ENCODE measurements around the gene PLA2G4E. TPM values are rescaled to one million over a fixed set of nuclear protein-coding genes. Genes with fewer than 3 reads are reported as not detected.

Gene PLA2G4E
- total RNA-seq, 1 donor from 2014 or later: not detected

DNA sequence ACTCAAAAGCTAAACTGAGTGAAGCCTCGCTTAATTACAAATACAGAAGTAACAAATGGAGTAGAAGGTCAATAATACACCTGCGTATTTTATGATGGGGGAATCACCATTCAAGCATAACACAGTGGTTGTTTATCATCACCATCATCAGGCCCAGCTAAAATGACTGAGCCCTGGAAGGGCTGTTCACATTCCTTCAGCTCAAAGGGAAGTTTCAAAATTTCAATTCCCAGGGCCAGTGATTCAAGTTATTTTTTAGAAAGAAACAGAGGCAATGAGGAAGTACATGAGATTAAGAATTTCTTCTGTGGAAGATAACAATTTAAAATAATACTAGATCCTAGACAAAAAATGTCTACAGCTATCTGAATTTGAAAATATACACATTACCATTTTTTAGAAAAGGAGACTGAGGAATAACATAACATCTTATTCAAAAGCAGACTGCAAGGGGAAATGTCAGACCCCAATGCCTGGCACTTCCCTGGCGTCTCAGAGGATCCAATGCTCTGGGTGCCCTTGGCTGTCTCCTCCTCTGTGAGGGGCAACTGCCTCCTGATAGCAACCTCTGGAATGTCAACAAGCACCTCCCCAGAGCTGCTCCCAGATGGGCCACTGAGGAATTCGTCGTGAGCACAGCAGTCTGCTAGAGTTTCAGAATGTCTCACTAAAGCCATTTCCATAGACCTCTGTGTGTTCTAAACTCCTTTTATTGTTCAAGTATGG lies 71.3 kb downstream of the PLA2G4E start:
- Mint-ChIP-seq H3K27me3 (ENCODE audit: low read depth) (no peaks in the 10 kb centered on the region), H3K4me1 (peaks cover 7% of the 10 kb centered on the region), H3K4me3 (no peak overlapping the region), H3K27ac (ENCODE audit: unreplicated experiment) (no peak overlapping the region), H3K9me3 (no peaks in the 10 kb centered on the region), H3K36me3 (ENCODE audit: low read depth) (peaks cover 2% of the 10 kb centered on the region)
- TF ChIP-seq, protein P1, sequence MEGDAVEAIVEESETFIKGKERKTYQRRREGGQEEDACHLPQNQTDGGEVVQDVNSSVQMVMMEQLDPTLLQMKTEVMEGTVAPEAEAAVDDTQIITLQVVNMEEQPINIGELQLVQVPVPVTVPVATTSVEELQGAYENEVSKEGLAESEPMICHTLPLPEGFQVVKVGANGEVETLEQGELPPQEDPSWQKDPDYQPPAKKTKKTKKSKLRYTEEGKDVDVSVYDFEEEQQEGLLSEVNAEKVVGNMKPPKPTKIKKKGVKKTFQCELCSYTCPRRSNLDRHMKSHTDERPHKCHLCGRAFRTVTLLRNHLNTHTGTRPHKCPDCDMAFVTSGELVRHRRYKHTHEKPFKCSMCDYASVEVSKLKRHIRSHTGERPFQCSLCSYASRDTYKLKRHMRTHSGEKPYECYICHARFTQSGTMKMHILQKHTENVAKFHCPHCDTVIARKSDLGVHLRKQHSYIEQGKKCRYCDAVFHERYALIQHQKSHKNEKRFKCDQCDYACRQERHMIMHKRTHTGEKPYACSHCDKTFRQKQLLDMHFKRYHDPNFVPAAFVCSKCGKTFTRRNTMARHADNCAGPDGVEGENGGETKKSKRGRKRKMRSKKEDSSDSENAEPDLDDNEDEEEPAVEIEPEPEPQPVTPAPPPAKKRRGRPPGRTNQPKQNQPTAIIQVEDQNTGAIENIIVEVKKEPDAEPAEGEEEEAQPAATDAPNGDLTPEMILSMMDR (conservative IDR thresholded peaks at IDR 0.05): no peak
- no peak for DNase-seq (ENCODE audit: low read depth, low spot score)

DNA sequence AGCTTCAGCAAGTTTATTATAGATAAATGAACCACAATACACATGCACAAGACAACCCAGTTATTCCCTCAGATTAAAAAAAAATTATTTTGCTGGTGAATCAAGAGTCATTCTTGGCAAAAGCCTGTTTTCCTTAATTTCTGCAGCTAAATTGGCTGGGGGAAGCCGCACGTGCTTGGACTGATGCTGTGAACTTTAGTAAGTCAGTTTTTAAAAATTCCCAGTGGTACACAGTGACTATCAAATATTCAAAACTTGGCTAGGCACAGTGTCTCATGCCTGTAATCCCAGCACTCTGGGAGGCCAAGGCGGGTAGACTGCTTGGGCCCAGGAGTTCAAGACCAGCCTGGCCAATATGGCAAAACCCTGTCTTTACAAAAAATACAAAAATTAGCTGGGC lies 72.4 kb downstream of the PLA2G4E start:
- no peak overlapping the region for H3K4me3 Mint-ChIP-seq
- H3K4me1 Mint-ChIP-seq: peaks cover 15% of the 10 kb centered on the region
- H3K36me3 Mint-ChIP-seq (ENCODE audit: low read depth): peaks cover 2% of the 10 kb centered on the region
- no peaks in the 10 kb centered on the region for H3K27me3 Mint-ChIP-seq (ENCODE audit: low read depth)
- DNase-seq (ENCODE audit: low read depth, low spot score): no peak
- no peaks in the 10 kb centered on the region for H3K9me3 Mint-ChIP-seq
- TF ChIP-seq, protein P1 (conservative IDR thresholded peaks at IDR 0.05): no peak
- no peak overlapping the region for H3K27ac Mint-ChIP-seq (ENCODE audit: unreplicated experiment)

DNA sequence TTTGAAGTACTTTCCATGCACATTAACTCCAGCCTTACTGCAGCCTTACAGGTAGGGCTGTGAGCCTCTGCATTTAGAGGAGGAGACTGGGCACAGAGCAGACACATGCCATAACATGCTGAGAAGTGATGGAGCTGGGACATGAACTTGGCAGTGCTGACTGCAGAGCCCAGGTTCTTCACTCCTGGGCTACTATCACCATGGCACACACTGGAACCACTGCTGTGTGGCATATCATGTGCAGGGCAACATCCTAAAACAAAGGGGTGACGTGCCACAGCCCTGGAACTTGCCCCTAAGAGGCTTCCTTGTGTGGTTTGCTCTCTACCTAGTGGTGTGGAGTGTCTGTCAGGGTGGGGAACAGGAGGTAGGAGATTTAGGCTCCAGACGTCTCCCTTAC lies 73.9 kb downstream of the PLA2G4E start:
- no peaks in the 10 kb centered on the region for H3K9me3 Mint-ChIP-seq
- no peaks in the 10 kb centered on the region for H3K36me3 Mint-ChIP-seq (ENCODE audit: low read depth)
- peak overlapping the region; percentile 63 for H3K27ac Mint-ChIP-seq (ENCODE audit: unreplicated experiment)
- no peaks in the 10 kb centered on the region for H3K27me3 Mint-ChIP-seq (ENCODE audit: low read depth)
- TF ChIP-seq, protein P1 (conservative IDR thresholded peaks at IDR 0.05): no peak
- no peak overlapping the region for H3K4me3 Mint-ChIP-seq
- peaks cover 23% of the 10 kb centered on the region for H3K4me1 Mint-ChIP-seq
- no peak for DNase-seq (ENCODE audit: low read depth, low spot score)

DNA sequence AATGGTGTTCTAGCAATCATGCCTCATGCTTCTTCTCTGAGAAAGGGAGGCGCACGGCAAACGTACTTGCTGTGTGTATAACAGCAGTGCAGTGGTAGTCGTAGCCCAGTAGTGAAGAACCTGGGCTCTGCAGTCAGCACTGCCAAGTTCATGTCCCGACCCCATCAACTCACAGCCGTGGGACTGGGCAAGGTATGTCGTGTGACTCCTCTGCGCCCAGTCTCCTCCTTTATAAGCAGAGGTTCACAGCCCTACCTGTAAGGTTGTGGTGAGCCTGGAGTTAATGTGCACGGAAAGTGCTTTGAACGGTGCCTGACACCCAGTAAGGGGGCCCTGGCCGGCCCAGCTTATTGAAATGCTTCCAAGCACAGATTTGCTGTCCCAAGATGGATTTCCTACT lies 75.1 kb downstream of the PLA2G4E start:
- TF ChIP-seq, protein P1 (conservative IDR thresholded peaks at IDR 0.05): no peak
- H3K9me3 Mint-ChIP-seq: no peaks in the 10 kb centered on the region
- H3K4me1 Mint-ChIP-seq: peaks cover 23% of the 10 kb centered on the region
- no peak for DNase-seq (ENCODE audit: low read depth, low spot score)
- H3K36me3 Mint-ChIP-seq (ENCODE audit: low read depth): no peaks in the 10 kb centered on the region
- no peak overlapping the region for H3K4me3 Mint-ChIP-seq
- H3K27ac Mint-ChIP-seq (ENCODE audit: unreplicated experiment): no peak overlapping the region
- no peaks in the 10 kb centered on the region for H3K27me3 Mint-ChIP-seq (ENCODE audit: low read depth)

DNA sequence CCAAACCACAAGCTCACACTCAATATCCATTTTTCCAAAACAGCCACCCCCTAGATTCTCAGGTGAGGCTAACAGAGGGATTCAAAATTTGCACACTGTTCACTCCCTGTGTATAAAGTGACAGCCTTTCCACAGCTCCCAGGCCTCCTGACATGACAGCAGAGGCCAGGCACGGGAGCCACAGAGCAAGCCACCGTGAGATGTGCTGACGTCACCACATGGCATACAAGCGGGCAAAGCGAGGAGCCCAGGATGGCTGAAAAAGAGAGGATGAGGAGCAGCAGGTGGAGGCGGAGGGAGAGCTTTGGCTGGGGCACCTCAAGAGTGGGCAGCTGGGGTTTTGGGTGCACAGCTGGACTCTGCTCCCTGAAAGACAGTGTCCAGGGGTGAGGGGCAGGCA lies 75.6 kb downstream of the PLA2G4E start:
- H3K27ac Mint-ChIP-seq (ENCODE audit: unreplicated experiment): no peak overlapping the region
- no peaks in the 10 kb centered on the region for H3K9me3 Mint-ChIP-seq
- H3K27me3 Mint-ChIP-seq (ENCODE audit: low read depth): no peaks in the 10 kb centered on the region
- TF ChIP-seq, protein P1 (conservative IDR thresholded peaks at IDR 0.05): no peak
- peaks cover 23% of the 10 kb centered on the region for H3K4me1 Mint-ChIP-seq
- no peak overlapping the region for H3K4me3 Mint-ChIP-seq
- H3K36me3 Mint-ChIP-seq (ENCODE audit: low read depth): peaks cover 5% of the 10 kb centered on the region
- no peak for DNase-seq (ENCODE audit: low read depth, low spot score)
